Spleen (tissue), 7 donors: ENCODE results near the gene HERC6.

Source experiments
- CTCF ChIP-seq, 11 experiments: fragments of 200-600 bp in 7 of 11; fragments of 450-650 bp in 4 of 11; sonication (generic) in 4 of 11; IDR thresholded peaks in 8 of 11; conservative IDR thresholded peaks in 3 of 11; 1 replicate in 7 of 11; 2 replicates in 4 of 11; pipeline versions ENCODE4 v1.4.0 to v1.8.0; 2016 to 2021; ENCODE audit warnings: antibody characterized with exemption in 11 of 11, inconsistent platforms in 4 of 11, mild to moderate bottlenecking in 1 of 11
- POLR2A ChIP-seq, 3 donors: fragments of 450-650 bp; IDR thresholded peaks; one replicate each; pipeline ENCODE4 v1.5.1; 2017; ENCODE audit warnings: antibody characterized with exemption in 3 of 3, mild to moderate bottlenecking in 1 of 3
- POLR2AphosphoS5 ChIP-seq, 3 donors: sonication (generic); formaldehyde crosslinking; IDR thresholded peaks; one replicate each; pipeline ENCODE4 v1.5.1; 2017; ENCODE audit warnings: antibody characterized with exemption in 3 of 3
- donor health status: DM: no; HTN: no; CAD: no; lungs with moderate emphysema.
- donor health status: DM: no; HTN: no; CAD: no.
- donor health status: DM: no; HTN: no; CAD: no.

GRCh38 chr4:88415982-88416381 is 37.3 kb downstream of the HERC6 start:
- TF ChIP-seq POLR2A (IDR thresholded peaks at IDR 0.05), result no peak
- no peak for TF ChIP-seq CTCF (IDR thresholded peaks at IDR 0.05 in 8 of 11, conservative IDR thresholded peaks at IDR 0.05 in 3 of 11)
- TF ChIP-seq POLR2AphosphoS5 (IDR thresholded peaks at IDR 0.05), result no peak
